ENCODE measurements around the gene UBXN2A. TPM values are rescaled to one million over a fixed set of nuclear protein-coding genes. Genes with fewer than 3 reads are reported as not detected.

Gene UBXN2A
- total and polyA plus RNA-seq, 2 experiments from 2014 or later = 14.7 to 19.3 TPM

DNA sequence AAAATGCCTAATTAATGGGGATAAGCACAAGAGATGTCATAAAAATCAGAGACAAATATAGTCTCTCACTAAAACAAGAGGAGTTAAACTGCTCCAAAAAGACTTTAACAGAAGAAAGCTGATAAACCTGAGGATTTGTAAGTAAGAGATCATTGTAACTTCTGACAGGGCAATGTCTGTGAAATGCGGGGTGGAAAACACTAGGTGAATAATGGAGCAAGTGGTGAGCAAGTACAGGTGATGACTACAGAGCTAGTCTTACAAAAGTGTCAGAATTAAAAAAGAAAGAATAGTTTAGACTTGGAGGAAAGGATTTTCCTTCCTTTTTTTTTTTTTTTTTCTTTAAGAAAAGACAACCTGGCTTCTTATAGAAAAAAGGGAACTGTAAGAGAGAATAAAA is 36.0 kb upstream of the UBXN2A start:
- peaks cover 4% of the 10 kb centered on the region for H3K4me1 ChIP-seq (ENCODE audit: low read depth)
- TF ChIP-seq, protein P1, sequence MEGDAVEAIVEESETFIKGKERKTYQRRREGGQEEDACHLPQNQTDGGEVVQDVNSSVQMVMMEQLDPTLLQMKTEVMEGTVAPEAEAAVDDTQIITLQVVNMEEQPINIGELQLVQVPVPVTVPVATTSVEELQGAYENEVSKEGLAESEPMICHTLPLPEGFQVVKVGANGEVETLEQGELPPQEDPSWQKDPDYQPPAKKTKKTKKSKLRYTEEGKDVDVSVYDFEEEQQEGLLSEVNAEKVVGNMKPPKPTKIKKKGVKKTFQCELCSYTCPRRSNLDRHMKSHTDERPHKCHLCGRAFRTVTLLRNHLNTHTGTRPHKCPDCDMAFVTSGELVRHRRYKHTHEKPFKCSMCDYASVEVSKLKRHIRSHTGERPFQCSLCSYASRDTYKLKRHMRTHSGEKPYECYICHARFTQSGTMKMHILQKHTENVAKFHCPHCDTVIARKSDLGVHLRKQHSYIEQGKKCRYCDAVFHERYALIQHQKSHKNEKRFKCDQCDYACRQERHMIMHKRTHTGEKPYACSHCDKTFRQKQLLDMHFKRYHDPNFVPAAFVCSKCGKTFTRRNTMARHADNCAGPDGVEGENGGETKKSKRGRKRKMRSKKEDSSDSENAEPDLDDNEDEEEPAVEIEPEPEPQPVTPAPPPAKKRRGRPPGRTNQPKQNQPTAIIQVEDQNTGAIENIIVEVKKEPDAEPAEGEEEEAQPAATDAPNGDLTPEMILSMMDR (IDR thresholded peaks at IDR 0.05; ENCODE audit: low read depth, low read length) = no peak
- DNase-seq (ENCODE audit: low read depth in 1 of 2, low spot score in 1 of 2) = no peak
- H3K27ac ChIP-seq = no peak overlapping the region
- H3K27me3 ChIP-seq = no peaks in the 10 kb centered on the region
- H3K36me3 ChIP-seq = no peaks in the 10 kb centered on the region
- H3K9me3 ChIP-seq (ENCODE audit: low read depth) = no peaks in the 10 kb centered on the region
- no peak overlapping the region for H3K4me3 ChIP-seq

- Histone ChIP-seq H3K27me3 (no peaks in the 10 kb centered on the region), H3K4me1 (ENCODE audit: low read depth) (peaks cover 4% of the 10 kb centered on the region), H3K27ac (no peak overlapping the region), H3K4me3 (no peak overlapping the region), H3K9me3 (ENCODE audit: low read depth) (no peaks in the 10 kb centered on the region), H3K36me3 (no peaks in the 10 kb centered on the region)
- TF ChIP-seq, protein P1 (IDR thresholded peaks at IDR 0.05; ENCODE audit: low read depth, low read length) = no peak
- peak in 1 of 2 donors; percentile 33 for DNase-seq (ENCODE audit: low read depth in 1 of 2, low spot score in 1 of 2)
These were observed 35.6 kb upstream of the UBXN2A start for GRCh38 chr2:23904692-23905091.

DNA sequence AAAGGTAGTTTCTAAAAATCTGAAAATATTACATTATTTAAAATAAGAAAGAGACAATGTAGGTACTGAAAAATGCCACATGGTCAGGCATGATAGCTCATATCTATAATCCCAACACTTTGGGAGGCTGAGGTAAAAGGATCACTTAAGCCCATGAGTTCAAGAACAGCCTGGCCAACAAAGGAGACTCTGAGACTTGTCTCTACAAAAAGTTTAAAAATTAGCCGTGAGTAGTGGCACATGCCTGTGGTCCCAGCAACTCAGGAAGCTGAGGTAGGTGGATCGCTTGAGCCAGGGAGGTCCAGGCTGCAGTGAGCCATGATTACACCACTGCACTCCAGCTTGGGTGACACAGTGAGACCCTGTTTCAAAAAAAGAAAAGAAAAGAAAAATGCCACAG is 35.1 kb upstream of the UBXN2A start:
- Histone ChIP-seq H3K27me3 (no peaks in the 10 kb centered on the region), H3K36me3 (no peaks in the 10 kb centered on the region), H3K4me1 (ENCODE audit: low read depth) (peaks cover 4% of the 10 kb centered on the region), H3K4me3 (no peak overlapping the region), H3K9me3 (ENCODE audit: low read depth) (no peaks in the 10 kb centered on the region), H3K27ac (no peak overlapping the region)
- peak in 1 of 2 donors; percentile 12 for DNase-seq (ENCODE audit: low read depth in 1 of 2, low spot score in 1 of 2)
- TF ChIP-seq, protein P1 (IDR thresholded peaks at IDR 0.05; ENCODE audit: low read depth, low read length) = no peak

DNA sequence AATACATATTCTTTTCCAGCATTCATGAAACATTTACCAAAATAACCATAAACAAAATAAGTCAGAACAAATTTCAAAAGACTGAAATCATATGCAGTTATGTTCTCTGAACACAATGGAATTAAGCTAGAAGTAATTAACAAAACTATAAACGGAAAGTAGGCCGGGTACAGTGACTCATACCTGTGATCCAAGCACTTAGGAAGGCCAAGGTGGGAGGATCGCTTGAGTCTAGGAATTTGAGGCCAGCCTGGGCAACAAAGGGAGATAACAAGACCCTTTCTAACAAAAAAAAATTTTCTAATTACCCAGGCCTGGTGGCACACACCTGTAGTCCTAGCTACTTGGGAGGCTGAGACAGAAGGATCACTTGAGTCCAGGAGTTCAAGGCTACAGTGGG is 28.2 kb upstream of the UBXN2A start:
- Histone ChIP-seq H3K27me3 (no peaks in the 10 kb centered on the region), H3K9me3 (ENCODE audit: low read depth) (no peaks in the 10 kb centered on the region), H3K36me3 (no peaks in the 10 kb centered on the region), H3K27ac (no peak overlapping the region), H3K4me3 (no peak overlapping the region), H3K4me1 (ENCODE audit: low read depth) (no peaks in the 10 kb centered on the region)
- DNase-seq (ENCODE audit: low read depth in 1 of 2, low spot score in 1 of 2) = no peak
- TF ChIP-seq, protein P1 (IDR thresholded peaks at IDR 0.05; ENCODE audit: low read depth, low read length) = no peak

- Histone ChIP-seq H3K4me1 (ENCODE audit: low read depth) (no peaks in the 10 kb centered on the region), H3K27ac (no peak overlapping the region), H3K36me3 (no peaks in the 10 kb centered on the region), H3K27me3 (no peaks in the 10 kb centered on the region), H3K9me3 (ENCODE audit: low read depth) (no peaks in the 10 kb centered on the region), H3K4me3 (no peak overlapping the region)
- no peak for DNase-seq (ENCODE audit: low read depth in 1 of 2, low spot score in 1 of 2)
- TF ChIP-seq, protein P1 (IDR thresholded peaks at IDR 0.05; ENCODE audit: low read depth, low read length) = no peak
These were observed 24.9 kb upstream of the UBXN2A start for GRCh38 chr2:23915327-23915726.

All from cardiac muscle cell (in vitro differentiated cells and primary cell).